ENCODE data around the gene CDK16. TPM values are rescaled to one million over a fixed set of nuclear protein-coding genes. Genes with fewer than 3 reads are reported as not detected.

Gene CDK16
- total and polyA plus RNA-seq, 9 of the 15 experiments (the other 6 are each of a cell fraction or from before 2014, with no cell fraction given) = 3.9 to 104 (median 57.5) TPM

DNA sequence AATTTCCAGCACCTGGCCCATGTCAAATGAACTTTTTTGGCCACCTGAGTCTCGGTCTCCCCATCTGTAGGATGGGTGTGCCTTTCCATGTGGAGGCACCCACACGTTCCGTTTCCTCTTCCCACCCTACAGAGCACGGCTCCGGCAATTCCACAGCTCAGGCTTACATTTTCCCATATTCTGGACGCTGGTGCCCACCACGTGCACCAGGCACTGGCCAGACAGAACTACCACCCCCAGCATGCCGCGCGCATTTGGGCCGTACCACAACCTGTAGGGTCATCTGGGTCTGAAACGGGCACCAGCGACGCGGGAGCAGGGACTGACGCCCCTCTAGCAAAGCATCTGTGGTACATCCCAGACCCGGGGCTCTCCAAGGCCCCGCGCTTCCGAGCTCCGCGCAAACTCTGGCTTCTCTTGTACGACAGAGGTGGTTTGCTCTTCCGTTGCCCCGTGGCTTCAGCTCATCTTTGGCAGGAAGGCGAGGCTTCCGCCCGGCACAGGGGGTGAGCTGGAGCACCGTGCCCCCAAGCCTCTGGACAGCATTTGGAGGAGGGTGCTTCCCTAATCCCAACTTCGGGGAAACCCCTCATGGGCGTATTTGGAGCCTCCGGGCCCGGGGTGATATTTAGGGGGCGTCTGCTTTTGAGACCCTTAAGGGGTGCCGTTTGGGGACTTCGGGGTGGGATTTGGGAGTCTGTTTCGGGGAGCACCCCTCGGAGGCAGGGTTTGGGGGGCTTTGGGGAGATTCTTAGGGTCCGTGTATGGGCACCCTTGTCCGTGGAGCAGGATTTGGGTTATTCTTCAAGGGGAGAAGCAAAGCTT lies 27.8 kb upstream of the CDK16 start (continued):
- TF ChIP-seq MAZ (CRISPR knock-in tag; conservative IDR thresholded peaks at IDR 0.05 in 1 of 2, IDR thresholded peaks at IDR 0.05 in 1 of 2) (no peak), ZNF324 (CRISPR knock-in tag; IDR thresholded peaks at IDR 0.05) (no peak)
- TF ChIP-seq, protein P1, sequence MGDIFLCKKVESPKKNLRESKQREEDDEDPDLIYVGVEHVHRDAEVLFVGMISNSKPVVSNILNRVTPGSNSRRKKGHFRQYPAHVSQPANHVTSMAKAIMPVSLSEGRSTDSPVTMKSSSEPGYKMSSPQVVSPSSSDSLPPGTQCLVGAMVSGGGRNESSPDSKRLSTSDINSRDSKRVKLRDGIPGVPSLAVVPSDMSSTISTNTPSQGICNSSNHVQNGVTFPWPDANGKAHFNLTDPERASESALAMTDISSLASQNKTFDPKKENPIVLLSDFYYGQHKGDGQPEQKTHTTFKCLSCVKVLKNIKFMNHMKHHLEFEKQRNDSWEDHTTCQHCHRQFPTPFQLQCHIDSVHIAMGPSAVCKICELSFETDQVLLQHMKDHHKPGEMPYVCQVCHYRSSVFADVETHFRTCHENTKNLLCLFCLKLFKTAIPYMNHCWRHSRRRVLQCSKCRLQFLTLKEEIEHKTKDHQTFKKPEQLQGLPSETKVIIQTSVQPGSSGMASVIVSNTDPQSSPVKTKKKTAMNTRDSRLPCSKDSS (IDR thresholded peaks at IDR 0.05; ENCODE audit: low read depth, partially characterized antibody) = no peak

DNA sequence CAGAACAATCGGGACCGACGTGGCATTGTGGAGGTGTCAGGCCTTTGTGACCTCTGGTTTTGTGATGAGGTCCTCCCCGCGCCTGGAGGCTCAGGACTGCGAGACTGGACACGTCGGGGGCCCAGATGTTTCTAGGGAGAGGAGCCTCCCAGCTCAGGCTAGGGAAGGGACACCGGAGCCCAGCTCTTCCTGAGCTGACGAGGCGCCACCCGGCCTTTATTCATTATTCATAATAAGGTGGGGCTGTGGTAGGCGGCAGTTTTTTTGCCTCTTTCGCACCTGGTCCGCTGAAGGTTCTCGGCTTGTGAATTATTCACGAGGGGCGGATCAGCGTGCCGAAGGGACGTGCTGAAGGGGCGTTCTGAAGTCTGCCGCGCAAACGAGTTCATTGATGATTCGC lies 27.1 kb upstream of the CDK16 start:
- in situ Hi-C loops (cut with MboI) = loop anchor here (10.0 kb wide), 2 partner anchors 193 to 333 kb away; no protein-coding TSS in a partner anchor
- no peak for FAIRE-seq
- H3K9me3 ChIP-seq (replicated peaks; ENCODE audit: control insufficient read depth, insufficient read depth, low read depth, low read length) = no peaks in the 10 kb centered on the region

More for the DNA sequence above, 27.1 kb upstream of the CDK16 start:
- TF ChIP-seq, protein P2, sequence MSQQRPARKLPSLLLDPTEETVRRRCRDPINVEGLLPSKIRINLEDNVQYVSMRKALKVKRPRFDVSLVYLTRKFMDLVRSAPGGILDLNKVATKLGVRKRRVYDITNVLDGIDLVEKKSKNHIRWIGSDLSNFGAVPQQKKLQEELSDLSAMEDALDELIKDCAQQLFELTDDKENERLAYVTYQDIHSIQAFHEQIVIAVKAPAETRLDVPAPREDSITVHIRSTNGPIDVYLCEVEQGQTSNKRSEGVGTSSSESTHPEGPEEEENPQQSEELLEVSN (IDR thresholded peaks at IDR 0.05; ENCODE audit: borderline replicate concordance in 1 of 2, extremely low read depth in 1 of 2, insufficient read depth in 1 of 2, insufficient read length in 1 of 2, low read depth in 1 of 2, low read length in 1 of 2, poor library complexity in 1 of 2, severe bottlenecking in 1 of 2) = peak in 1 of 2 experiments; percentile 37
- no peak for TF ChIP-seq RBM39 (optimal IDR thresholded peaks at IDR 0.05; ENCODE audit: low read depth, low read length)
- no peak for TF ChIP-seq SMARCB1 (IDR thresholded peaks at IDR 0.05; ENCODE audit: insufficient read length, low read depth)
- 0 out of 2 replicates have a peak, but pooled peaks cover 4% of the 10 kb centered on the region for H4K20me1 ChIP-seq (replicated peaks; ENCODE audit: control insufficient read depth, insufficient read depth, low read length)
- H3K36me3 ChIP-seq (ENCODE audit: control insufficient read depth, insufficient read depth, low read length) = peaks cover 21% of the 10 kb centered on the region; the same call in 1 of the 3 replicates
- WGBS (ENCODE audit: insufficient coverage, low coverage, missing lambda C conversion rate) = 28% methylated on average over 19 of the region's 26 CpGs
- no peak overlapping the region; the same call in 2 of the 3 replicates for H3K27ac ChIP-seq (ENCODE audit: extremely low read depth, low read depth, low read length)
- peaks cover 30% of the 10 kb centered on the region for H3K79me2 ChIP-seq (ENCODE audit: control insufficient read depth, insufficient read depth, low read length)
- H3K4me2 ChIP-seq (ENCODE audit: insufficient read depth, low read length) = peak overlapping the region; percentile 50
- H2AFZ ChIP-seq (ENCODE audit: low read depth, low read length) = 0 out of 2 replicates have a peak overlapping the region, but pooled peaks have one; percentile 40
- H3K9ac ChIP-seq (ENCODE audit: insufficient read depth in 1 of 2, low read depth in 2 of 2, low read length in 2 of 2) = peak overlapping the region; percentile 40 to 89
- H3K4me3 ChIP-seq = peak overlapping the region; percentile 48
- 0 out of 3 replicates have a peak, but pooled peaks have one; percentile 1 for ATAC-seq
- CTCF ChIA-PET (ENCODE audit: low intra/inter-chr PET ratio) = interaction anchor here (0.6 kb wide), 2 partner anchors 234 to 332 kb away, joined by 3 to 4 read pairs; no protein-coding TSS in a partner anchor
- no TSS peak for BruUV-seq (replicated peaks)
- H3K4me1 ChIP-seq (replicated peaks in 1 of 2; ENCODE audit: control insufficient read depth in 2 of 2, insufficient read depth in 2 of 2, low read length in 2 of 2) = peaks cover 6 to 24% of the 10 kb centered on the region in 2 experiments; a peak in 4 of 5 replicates
- peak in 1 of 4 experiments; percentile 24 for DNase-seq (ENCODE audit: extremely low read depth in 1 of 4, low spot score in 3 of 4)
- POLR2A ChIA-PET = interaction anchor here (0.6 to 1.3 kb wide), 3 partner anchors 16 to 38 kb away, joined by 3 to 4 read pairs (median 3); no protein-coding TSS in a partner anchor
- H3K9me1 ChIP-seq (ENCODE audit: control insufficient read depth, insufficient read depth, low read length) = no peaks in the 10 kb centered on the region
- intact Hi-C loops (cut with micrococcal nuclease) = loop anchor here (5.0 to 10.0 kb wide), 2 partner anchors 553 to 836 kb away; no protein-coding TSS in a partner anchor
- H3K27me3 ChIP-seq (ENCODE audit: control insufficient read depth in 2 of 2, insufficient read depth in 2 of 2, low read length in 2 of 2) = no peaks in the 10 kb centered on the region
